ACC112 (cell line): Measurements from ENCODE around the gene PPP2R2D.

Experiments
- H2AFZ ChIP-seq: fragments of 200-600 bp; sonication (generic); one replicate; pipeline ENCODE4 v1.6.0; 2017; ENCODE audit warnings: antibody characterized with exemption, low read length; ENCODE audit not compliant: unreplicated experiment
- H3K27ac ChIP-seq: fragments of 200-600 bp; sonication (generic); 2 replicates; pipeline ENCODE4 v1.5.1; 2014; ENCODE audit warnings: low read depth, mild to moderate bottlenecking, antibody characterized with exemption, low read length, moderate library complexity
- H3K27me3 ChIP-seq: fragments of 200-600 bp; sonication (generic); 2 replicates; pipeline ENCODE4 v1.6.1; 2014; ENCODE audit warnings: mild to moderate bottlenecking, antibody characterized with exemption, low read length, moderate library complexity, mixed read lengths; ENCODE audit not compliant: insufficient read depth
- H3K36me3 ChIP-seq: fragments of 200-600 bp; sonication (generic); 2 replicates; pipeline ENCODE4 v1.6.1; 2016; ENCODE audit warnings: mild to moderate bottlenecking, antibody characterized with exemption, low read length, moderate library complexity, mixed read lengths; ENCODE audit not compliant: insufficient read depth
- H3K4me1 ChIP-seq: fragments of 200-600 bp; sonication (generic); one replicate; pipeline ENCODE4 v1.6.1; 2016; ENCODE audit warnings: low read length, mixed read lengths; ENCODE audit not compliant: insufficient read depth, unreplicated experiment, control insufficient read depth
- H3K4me3 ChIP-seq: fragments of 200-600 bp; sonication (generic); 2 replicates; pipeline ENCODE4 v1.5.1; 2014; ENCODE audit warnings: mild to moderate bottlenecking, low read depth, low read length
- H3K79me2 ChIP-seq: fragments of 200-600 bp; sonication (generic); one replicate; pipeline ENCODE4 v1.6.0; 2016; ENCODE audit warnings: low read length; ENCODE audit not compliant: control insufficient read depth, unreplicated experiment, insufficient read depth

The PPP2R2D gene

GRCh38 chr10:131929122-131929845 is 28.5 kb downstream of the PPP2R2D start:
- peaks cover 34% of the 10 kb centered on the region for H3K4me1 ChIP-seq
- H3K27me3 ChIP-seq = no peaks in the 10 kb centered on the region

GRCh38 chr10:131930150-131930549 is 29.3 kb downstream of the PPP2R2D start:
- Histone ChIP-seq H3K27ac (no peak overlapping the region), H3K27me3 (no peaks in the 10 kb centered on the region), H3K4me3 (no peak overlapping the region), H2AFZ (no peak overlapping the region), H3K36me3 (peaks cover 8% of the 10 kb centered on the region), H3K79me2 (peaks cover 96% of the 10 kb centered on the region), H3K4me1 (peaks cover 34% of the 10 kb centered on the region)

More at GRCh38 chr10:131929122-131929845, 28.5 kb downstream of the PPP2R2D start:
- peaks cover 96% of the 10 kb centered on the region for H3K79me2 ChIP-seq
- peaks cover 11% of the 10 kb centered on the region for H3K36me3 ChIP-seq
- peak overlapping the region; percentile 87 for H3K27ac ChIP-seq
- H2AFZ ChIP-seq = no peak overlapping the region
- H3K4me3 ChIP-seq = no peak overlapping the region; the same call in 1 of the 2 replicates

GRCh38 chr10:131930586-131931330 is 29.9 kb downstream of the PPP2R2D start:
- Histone ChIP-seq H3K27me3 (no peaks in the 10 kb centered on the region), H3K36me3 (peaks cover 2% of the 10 kb centered on the region; the same call in 1 of the 2 replicates), H3K79me2 (peaks cover 92% of the 10 kb centered on the region), H3K27ac (no peak overlapping the region), H3K4me1 (peaks cover 34% of the 10 kb centered on the region), H2AFZ (no peak overlapping the region), H3K4me3 (no peak overlapping the region)

GRCh38 chr10:131931981-131932380 is 31.2 kb downstream of the PPP2R2D start:
- Histone ChIP-seq H3K4me1 (peaks cover 34% of the 10 kb centered on the region), H3K79me2 (peaks cover 86% of the 10 kb centered on the region), H3K27me3 (no peaks in the 10 kb centered on the region), H3K36me3 (no peaks in the 10 kb centered on the region), H3K4me3 (no peak overlapping the region), H3K27ac (no peak overlapping the region), H2AFZ (no peak overlapping the region)

- Histone ChIP-seq H2AFZ (no peak overlapping the region), H3K4me1 (peaks cover 27% of the 10 kb centered on the region), H3K36me3 (no peaks in the 10 kb centered on the region), H3K4me3 (no peak overlapping the region), H3K27ac (no peak overlapping the region), H3K79me2 (peaks cover 82% of the 10 kb centered on the region), H3K27me3 (no peaks in the 10 kb centered on the region)
Observed at GRCh38 chr10:131933016-131933695, 32.3 kb downstream of the PPP2R2D start.

- Histone ChIP-seq H3K27ac (no peak overlapping the region), H3K36me3 (peaks cover 4% of the 10 kb centered on the region; the same call in 1 of the 2 replicates), H3K79me2 (peaks cover 78% of the 10 kb centered on the region), H3K4me1 (peaks cover 22% of the 10 kb centered on the region), H2AFZ (no peak overlapping the region), H3K27me3 (no peaks in the 10 kb centered on the region), H3K4me3 (no peak overlapping the region)
Observed at GRCh38 chr10:131933696-131934086, 32.9 kb downstream of the PPP2R2D start.

- H3K27ac ChIP-seq = no peak overlapping the region
- H3K79me2 ChIP-seq = peaks cover 70% of the 10 kb centered on the region
- H2AFZ ChIP-seq = no peak overlapping the region
- H3K27me3 ChIP-seq = no peaks in the 10 kb centered on the region
- H3K36me3 ChIP-seq = peaks cover 4% of the 10 kb centered on the region; the same call in 1 of the 2 replicates
- no peak overlapping the region for H3K4me3 ChIP-seq
- H3K4me1 ChIP-seq = peaks cover 11% of the 10 kb centered on the region
Observed at GRCh38 chr10:131934769-131935168, 34.0 kb downstream of the PPP2R2D start.

GRCh38 chr10:131935260-131935659 is 34.5 kb downstream of the PPP2R2D start:
- Histone ChIP-seq H3K4me1 (peaks cover 6% of the 10 kb centered on the region), H2AFZ (no peak overlapping the region), H3K4me3 (no peak overlapping the region), H3K79me2 (peaks cover 65% of the 10 kb centered on the region), H3K27me3 (no peaks in the 10 kb centered on the region), H3K36me3 (peaks cover 4% of the 10 kb centered on the region; the same call in 1 of the 2 replicates), H3K27ac (no peak overlapping the region)

- H3K4me3 ChIP-seq = no peak overlapping the region
Observed at GRCh38 chr10:131936294-131936693, 35.5 kb downstream of the PPP2R2D start.

GRCh38 chr10:131936736-131937135 is 35.9 kb downstream of the PPP2R2D start:
- no peak overlapping the region for H3K4me3 ChIP-seq
- H2AFZ ChIP-seq = no peak overlapping the region
- H3K27ac ChIP-seq = no peak overlapping the region
- H3K27me3 ChIP-seq = no peaks in the 10 kb centered on the region
- no peaks in the 10 kb centered on the region for H3K4me1 ChIP-seq
- H3K36me3 ChIP-seq = peaks cover 13% of the 10 kb centered on the region; the same call in 1 of the 2 replicates
- H3K79me2 ChIP-seq = peaks cover 51% of the 10 kb centered on the region

More at GRCh38 chr10:131936294-131936693, 35.5 kb downstream of the PPP2R2D start:
- Histone ChIP-seq H3K27me3 (no peaks in the 10 kb centered on the region), H3K4me1 (no peaks in the 10 kb centered on the region), H3K79me2 (peaks cover 55% of the 10 kb centered on the region), H2AFZ (no peak overlapping the region), H3K27ac (no peak overlapping the region), H3K36me3 (peaks cover 11% of the 10 kb centered on the region; the same call in 1 of the 2 replicates)
